22Rv1 (cell line): ENCODE measurements around the gene ALLC.

Experiments
- CTCF ChIP-seq: fragments of 450-650 bp; IDR thresholded peaks from 2 replicates; pipeline ENCODE4 v1.5.1; 2017; ENCODE audit warnings: mild to moderate bottlenecking
- ZFX ChIP-seq: fragments of 450-650 bp; IDR thresholded peaks from 2 replicates; pipeline ENCODE4 v1.6.1; 2017; ENCODE audit warnings: antibody characterized with exemption, borderline replicate concordance

- TF ChIP-seq CTCF (no peak), ZFX (no peak)
Measured at GRCh38 chr2:3642521-3643215, 15.3 kb upstream of the ALLC start.
